Stimulated activated CD8-positive, alpha-beta memory T cell treated with anti-CD3 and anti-CD28 coated beads, Interleukin-15, amount 100 ng/mL, for 4 hours (primary cell): Measurements from ENCODE around the gene WAC.
A peak's percentile ranks its signal among the peaks of the same experiment; 100 is the strongest.
"Not testable (repeated sequence)": the region's sequence is repeated elsewhere in the genome, so short reads cannot be mapped to it uniquely, and the experiment has no call there.

Source experiments
- DNase-seq, 2 donors: peaks; one replicate each; pipeline ENCODE4 v3.0.0-alpha.2; 2020; ENCODE audit warnings: low read depth in 2 of 2

WAC gene, protein sequence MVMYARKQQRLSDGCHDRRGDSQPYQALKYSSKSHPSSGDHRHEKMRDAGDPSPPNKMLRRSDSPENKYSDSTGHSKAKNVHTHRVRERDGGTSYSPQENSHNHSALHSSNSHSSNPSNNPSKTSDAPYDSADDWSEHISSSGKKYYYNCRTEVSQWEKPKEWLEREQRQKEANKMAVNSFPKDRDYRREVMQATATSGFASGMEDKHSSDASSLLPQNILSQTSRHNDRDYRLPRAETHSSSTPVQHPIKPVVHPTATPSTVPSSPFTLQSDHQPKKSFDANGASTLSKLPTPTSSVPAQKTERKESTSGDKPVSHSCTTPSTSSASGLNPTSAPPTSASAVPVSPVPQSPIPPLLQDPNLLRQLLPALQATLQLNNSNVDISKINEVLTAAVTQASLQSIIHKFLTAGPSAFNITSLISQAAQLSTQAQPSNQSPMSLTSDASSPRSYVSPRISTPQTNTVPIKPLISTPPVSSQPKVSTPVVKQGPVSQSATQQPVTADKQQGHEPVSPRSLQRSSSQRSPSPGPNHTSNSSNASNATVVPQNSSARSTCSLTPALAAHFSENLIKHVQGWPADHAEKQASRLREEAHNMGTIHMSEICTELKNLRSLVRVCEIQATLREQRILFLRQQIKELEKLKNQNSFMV

DNA sequence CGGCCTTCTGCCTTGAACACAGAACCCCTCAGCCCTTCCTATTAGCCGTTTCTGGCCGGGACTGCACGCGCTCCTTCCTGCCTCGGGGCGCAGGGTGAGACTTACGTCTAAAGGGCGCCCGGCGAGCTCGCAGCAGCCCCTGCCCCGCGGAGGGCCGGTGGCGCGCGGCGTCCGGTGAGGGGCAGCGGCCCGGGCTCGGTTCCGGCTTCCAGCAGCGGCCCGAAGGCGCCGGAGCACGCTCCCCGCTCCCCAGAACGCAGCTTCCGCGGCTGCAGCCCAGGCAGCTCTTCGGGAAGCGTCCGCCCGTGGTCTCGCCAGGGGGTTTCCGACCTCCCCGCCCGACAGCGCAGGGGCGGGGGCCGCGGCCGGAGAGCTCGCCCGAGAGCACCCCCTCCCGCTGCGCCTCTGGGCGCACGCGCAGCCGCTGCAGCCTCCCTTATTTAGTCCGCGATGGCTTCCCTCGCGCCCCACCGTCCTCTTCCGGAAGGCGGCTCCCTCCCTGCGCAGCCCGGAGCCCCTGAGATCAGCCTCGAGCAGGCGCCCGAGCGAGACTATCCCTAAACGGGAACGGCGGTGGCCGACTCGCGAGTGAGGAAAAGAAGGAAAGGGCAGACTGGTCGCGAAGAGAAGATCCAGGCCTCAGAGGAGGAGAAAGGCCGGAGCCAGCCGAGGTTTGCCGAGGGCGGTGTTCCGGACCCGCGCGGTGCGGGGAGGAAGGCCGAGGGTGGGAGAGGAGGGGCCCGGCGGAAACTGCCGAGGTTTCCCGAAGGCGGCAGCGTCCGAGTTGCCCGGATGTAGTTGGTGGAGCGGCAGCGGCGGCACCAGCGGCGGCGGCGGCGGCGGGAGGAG, at the start of gene WAC:
Gene WAC, plus strand, starts transcription at position 782 of the 849 bp plus-strand sequence. CDS start 462 bp downstream, outside the sequence.
- DNase-seq, result peak; percentile 92

GRCh38 chr10:28489206-28489605, 43.7 kb upstream of the WAC start:
- DNase-seq, result no peak

GRCh38 chr10:28490256-28490865, 42.6 kb upstream of the WAC start:
- not testable (repeated sequence) for DNase-seq

DNA sequence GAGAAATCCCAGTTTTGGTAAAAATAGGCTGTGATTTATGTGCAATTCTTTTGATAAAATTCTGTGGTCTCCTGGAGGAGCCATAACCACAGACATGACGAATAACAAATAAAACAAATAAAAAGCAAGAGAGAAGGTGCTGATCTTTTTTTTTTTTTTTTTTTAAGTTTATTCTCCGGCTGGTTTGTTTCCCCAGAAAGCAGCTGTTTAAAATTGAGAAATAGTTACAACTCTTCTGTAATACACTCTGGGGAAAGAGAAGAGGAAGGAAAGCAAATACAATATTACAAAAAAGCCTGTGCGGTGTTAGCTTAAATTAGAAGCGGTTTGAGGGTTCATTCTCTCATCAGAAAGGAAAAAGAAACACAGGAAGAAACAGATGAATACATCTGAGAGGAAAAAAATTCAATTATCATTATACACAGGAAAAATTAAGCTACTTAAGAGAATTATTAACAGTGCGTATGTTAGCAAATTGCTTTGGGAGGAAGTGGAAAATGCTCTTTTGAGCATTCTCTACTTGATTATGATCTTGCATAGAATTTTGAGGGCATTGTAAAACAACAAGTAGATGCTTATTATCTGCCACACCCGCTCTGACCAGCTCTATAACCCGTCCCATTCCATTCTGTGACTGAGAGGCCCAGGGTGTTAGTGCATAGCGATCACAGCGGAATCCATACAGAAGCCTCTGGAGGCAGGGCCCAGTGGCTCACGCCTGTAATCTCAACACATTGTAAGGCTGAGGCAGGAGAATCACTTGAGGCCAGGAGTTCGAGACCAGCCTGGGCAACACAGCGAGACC, 40.6 kb upstream of the WAC start:
- no peak for DNase-seq

DNA sequence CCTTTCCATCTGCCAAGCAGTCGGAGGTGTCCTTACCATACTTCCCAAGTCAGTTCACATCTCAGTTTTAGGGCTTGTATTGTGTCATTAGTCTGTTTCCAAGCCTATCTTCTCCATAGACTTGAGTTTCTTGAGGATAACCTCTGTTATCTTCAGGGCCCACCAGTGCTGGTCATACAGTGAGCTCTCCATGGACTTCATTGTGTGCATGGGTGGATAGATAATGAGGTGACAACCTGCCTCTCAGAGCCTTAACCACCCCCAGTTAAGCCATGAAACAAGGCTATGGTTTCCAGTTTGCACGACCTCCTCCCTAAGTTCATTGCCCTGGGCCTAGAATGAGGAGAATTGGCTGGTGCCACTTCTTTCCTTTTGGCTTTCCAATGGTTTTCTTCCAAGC, 38.5 kb upstream of the WAC start:
- no peak for DNase-seq

- no peak for DNase-seq
Observed at GRCh38 chr10:28495084-28495483, 37.8 kb upstream of the WAC start.

DNA sequence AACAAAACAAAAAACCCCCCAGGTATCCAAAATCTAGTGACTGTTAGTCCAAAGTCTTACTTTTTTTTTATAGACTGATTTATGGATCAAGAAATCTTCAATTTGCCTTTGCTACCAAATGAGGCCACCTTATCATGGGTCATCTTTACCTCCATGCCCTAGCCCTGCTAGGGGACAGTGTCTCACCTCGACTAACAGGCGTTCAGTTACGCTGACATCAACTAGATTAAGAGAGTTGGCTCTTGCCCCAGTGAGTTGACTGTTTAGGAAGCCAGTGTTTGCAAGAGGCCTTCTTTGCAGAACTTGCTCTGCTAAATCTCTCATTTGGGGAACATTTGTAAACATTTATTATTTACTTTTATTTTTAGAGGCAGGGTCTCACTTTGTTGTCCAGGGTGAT, 36.9 kb upstream of the WAC start:
- no peak for DNase-seq

GRCh38 chr10:28496481-28496961, 36.4 kb upstream of the WAC start:
- DNase-seq, result no peak

DNA sequence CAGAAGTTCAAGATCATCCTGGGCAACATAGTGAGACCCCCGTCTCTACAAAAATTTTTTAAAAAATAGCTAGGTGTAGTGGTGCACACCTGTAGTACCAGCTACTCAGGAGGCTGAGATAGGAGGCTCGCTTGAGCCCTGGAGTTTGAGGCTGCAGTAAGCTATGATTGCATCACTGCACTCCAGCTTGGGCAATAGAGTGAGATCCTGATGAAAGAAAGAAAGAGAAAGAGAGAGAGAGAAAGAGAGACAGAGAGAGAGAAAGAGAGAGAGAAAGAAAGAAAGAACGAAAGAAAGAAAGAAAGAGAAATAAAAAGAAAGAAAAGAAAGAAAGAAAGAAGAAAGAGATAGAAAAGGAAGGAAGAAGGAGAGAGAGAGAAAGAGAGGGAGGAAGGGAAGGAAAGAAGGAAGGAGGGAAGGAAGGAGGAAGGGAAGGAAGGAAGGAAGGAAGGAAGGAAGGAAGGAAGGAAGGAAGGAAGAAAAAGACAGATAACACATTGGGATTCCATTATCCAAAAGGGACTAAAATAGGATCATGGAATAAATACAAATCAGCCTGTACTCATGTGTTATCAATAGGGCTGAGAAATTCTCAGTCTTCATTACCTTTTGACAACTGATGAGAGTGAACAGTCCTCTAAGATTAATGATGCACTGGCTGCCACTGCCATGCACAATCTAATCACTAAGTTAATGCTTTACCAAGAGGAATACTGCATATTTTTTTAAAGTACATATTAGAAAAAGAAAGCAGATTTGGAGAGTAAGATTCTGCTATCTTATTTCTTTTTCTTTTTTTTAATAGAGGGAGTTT, 35.4 kb upstream of the WAC start:
- DNase-seq, result no peak

DNA sequence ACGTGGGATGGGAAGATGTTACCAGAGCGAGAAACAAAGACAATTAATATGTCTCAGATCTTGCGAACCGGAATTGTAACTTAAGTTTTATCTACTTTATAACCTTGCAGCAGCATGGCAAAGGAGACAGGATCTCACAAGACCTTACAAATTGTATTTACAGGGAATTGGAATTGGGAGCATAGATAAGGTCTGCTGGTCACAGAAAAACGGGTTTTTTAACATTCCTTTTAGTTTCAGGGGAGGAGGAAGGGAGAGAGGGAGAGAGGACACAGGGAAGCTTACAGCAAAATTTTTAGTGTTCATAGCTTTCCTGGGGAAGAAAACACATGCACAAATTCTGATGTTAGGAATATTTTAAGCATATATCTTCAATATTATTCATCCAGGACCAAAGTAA, 32.7 kb upstream of the WAC start:
- not testable (repeated sequence) for DNase-seq

- no peak for DNase-seq
Observed at GRCh38 chr10:28503114-28503513, 29.8 kb upstream of the WAC start.

- no peak for DNase-seq
Observed at GRCh38 chr10:28505359-28505959, 27.5 kb upstream of the WAC start.

- DNase-seq, result no peak
Observed at GRCh38 chr10:28508304-28508925, 24.5 kb upstream of the WAC start.

DNA sequence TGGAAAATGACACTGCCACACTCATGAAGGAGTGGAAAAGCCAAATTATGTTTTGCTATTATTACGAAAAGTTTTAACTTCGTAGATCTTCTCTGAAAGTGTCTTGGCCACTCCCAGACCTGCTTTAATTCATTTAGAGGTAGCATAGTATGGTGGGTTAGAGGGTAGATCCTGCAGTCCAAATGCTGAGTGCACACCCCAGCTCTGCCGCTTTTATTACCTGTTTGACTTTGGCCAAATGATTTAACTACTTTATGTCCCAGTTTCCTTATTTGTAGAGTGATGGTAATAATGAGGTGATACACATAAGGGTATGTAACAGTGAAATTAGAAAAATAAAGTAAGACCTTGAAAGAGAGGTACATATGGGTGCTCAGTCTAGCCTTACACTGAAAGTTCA, 23.6 kb upstream of the WAC start:
- DNase-seq, result no peak

DNA sequence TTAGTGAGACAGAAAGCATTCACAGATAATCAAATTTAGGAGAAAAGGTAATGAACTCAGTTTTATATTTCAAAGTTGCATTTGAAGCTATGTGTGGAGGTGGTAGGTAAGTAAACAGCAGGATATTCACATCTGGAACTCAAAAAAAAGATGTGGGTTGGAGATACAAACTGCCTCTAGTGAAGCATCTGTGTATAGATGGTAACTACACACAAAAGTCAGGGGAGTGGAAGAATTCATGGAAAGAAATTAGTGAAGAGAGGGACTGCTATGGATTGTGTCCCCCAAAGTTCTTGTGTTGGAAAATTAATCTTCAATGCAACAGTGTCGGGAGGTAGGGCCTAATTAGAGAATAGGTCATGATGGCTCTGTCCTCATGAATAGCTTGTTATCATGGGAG, 18.3 kb upstream of the WAC start:
- no peak for DNase-seq

DNA sequence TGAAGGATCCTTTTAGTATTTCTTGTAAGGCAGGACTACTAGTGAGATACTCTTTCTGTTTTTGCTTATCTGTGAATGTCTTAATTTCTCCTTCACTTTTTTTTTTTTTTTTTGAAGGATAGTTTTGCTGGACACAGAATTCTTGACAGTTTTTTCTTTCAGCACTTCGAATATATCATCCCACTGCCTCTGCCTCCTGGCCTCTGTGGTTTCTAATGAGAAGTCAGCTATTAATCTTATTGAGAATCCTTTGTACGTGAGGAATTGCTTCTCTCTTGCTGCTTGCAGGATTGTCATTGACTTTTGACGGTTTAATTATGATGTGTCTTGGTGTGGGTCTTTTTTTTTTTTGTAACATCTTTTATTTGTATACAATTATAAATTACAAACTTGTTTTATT, 12.6 kb upstream of the WAC start:
- no peak for DNase-seq

DNA sequence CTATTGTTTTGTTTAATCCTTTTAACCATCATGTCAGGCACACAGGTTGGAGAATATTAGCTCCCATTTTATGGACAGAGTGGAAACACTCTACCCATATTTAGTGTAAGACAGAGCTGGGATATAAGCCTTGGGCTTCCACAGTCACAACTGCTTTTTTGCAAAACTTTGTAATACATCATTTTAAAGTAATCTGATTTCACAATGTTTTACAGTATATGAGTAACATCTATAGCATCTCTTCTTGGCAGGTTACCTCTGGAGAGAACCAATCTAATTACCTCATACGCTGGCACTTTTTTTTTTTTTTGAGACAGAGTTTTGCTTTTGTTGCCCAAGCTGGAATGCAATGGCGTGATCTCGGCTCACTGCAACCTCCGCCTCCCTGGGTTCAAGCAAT, 12.1 kb upstream of the WAC start:
- DNase-seq, result not testable (repeated sequence)

GRCh38 chr10:28521961-28522360, 11.0 kb upstream of the WAC start:
- DNase-seq, result not testable (repeated sequence)

GRCh38 chr10:28523725-28524252, 9.1 kb upstream of the WAC start:
- DNase-seq, result no peak
